GDM1 (cell line): ENCODE data around the gene ALOX5AP.

Experiments
- DNase-seq: peaks from one replicate; lab custom pipeline; 2025; lab: John Stamatoyannopoulos, UW

ALOX5AP gene

GRCh38 chr13:30762643-30763042 is 27.3 kb downstream of the ALOX5AP start:
- DNase-seq = no peak

DNA sequence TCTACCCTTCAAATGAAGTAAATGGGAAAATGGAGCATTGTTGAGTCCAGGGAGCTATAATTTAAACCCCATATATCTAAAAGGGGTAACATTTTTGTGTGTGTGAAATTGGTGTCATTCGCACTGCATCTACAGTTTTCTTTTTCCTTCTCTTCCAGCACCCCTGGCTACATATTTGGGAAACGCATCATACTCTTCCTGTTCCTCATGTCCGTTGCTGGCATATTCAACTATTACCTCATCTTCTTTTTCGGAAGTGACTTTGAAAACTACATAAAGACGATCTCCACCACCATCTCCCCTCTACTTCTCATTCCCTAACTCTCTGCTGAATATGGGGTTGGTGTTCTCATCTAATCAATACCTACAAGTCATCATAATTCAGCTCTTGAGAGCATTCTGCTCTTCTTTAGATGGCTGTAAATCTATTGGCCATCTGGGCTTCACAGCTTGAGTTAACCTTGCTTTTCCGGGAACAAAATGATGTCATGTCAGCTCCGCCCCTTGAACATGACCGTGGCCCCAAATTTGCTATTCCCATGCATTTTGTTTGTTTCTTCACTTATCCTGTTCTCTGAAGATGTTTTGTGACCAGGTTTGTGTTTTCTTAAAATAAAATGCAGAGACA is 28.6 kb downstream of the ALOX5AP start:
- DNase-seq = no peak

GRCh38 chr13:30766231-30766630 is 30.9 kb downstream of the ALOX5AP start:
- DNase-seq = no peak

DNA sequence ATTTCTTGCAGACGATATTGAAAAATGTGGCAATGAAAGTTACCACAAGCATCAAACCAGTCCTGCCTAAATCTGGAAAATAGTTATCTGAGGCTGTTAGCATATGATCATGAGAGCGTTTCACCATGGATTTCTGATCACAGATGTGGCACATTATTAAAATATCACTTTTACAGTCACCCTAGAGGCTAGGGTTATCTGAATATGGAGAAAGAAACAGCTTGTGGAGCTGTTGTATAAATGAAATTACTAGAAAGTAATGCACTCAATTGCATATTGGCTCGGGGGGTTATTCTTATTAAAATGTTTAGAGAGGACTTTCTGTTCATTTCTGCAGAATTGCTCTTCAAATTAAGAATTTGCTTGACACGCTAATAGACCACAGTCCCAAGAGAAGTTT is 35.6 kb downstream of the ALOX5AP start:
- DNase-seq = no peak

- no peak for DNase-seq
Measured at GRCh38 chr13:30773561-30773960, 38.2 kb downstream of the ALOX5AP start.

DNA sequence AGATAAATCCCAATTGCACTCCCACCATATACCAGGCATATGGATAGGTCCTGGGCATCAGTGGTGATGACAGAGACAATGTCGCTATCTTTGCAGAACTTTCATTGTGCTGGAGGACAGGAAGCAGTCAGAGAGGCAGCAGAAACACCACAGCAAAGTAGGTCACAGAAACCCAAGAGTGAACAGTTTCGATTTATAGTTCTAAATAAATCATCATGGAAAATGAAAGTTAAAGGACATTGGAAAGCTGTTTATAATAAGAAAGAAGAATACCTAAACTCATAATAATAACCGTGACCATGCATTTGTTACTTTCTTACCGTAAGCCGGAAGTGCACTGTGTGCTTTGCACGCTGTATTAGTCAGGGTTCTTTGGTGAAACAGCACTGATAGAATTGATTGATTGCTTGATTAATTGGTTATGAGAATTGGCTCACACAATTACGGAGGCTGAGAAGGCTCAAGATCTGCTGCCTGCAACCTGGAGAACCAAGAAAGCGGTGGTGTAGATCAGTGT is 38.9 kb downstream of the ALOX5AP start:
- DNase-seq = no peak

- no peak for DNase-seq
Measured at GRCh38 chr13:30776661-30777060, 41.3 kb downstream of the ALOX5AP start.

- no peak for DNase-seq
Measured at GRCh38 chr13:30779016-30779415, 43.7 kb downstream of the ALOX5AP start.

DNA sequence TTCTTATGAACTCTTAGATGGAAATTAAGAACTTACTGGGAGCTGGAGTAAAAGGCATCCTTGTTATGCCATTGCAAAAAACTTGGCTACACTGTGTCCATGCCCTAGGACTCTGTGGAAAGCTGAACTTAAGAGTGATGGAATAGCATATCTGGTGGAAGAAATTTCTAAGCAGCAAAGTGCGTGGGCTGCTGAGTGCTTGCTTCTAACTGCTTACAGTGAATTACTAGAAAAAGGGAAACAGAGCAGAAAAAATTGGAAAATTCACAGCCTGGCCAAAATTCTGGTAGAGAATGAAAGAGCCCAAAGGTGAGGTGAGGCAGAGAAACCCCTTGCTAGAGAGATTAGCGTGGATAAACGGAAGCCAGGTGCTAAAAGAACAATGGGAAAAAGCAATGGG is 44.3 kb downstream of the ALOX5AP start:
- no peak for DNase-seq

DNA sequence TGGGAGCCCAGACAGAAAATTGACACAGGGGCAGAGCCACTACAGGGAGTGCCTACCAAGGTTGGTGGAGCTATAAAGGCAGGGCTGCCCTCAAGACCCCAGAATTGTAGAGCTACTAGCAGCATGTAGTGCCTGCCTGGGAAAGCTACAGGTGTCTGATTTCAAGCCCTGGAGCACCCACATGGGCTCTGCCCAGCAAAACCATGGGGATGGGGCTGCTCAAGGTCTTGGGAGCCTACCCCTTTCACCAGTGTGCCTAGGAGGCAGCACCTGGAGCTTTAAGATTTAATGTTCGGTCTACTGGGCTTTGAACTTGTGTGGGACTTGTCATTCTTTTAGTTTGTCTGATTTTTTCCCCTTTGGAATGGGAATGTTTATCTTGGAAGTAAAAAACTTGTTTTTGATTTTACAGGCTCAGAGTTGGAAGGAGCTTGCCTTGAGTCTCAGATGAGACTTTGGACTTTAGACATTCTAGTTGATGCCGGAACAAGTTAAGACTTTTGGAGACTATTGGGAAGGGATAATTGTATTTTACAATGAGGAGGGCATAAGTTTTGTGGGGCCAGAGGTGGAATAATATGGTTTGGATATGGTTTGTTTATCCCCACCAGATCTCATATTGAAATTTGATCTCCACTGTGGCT is 45.1 kb downstream of the ALOX5AP start:
- no peak for DNase-seq

DNA sequence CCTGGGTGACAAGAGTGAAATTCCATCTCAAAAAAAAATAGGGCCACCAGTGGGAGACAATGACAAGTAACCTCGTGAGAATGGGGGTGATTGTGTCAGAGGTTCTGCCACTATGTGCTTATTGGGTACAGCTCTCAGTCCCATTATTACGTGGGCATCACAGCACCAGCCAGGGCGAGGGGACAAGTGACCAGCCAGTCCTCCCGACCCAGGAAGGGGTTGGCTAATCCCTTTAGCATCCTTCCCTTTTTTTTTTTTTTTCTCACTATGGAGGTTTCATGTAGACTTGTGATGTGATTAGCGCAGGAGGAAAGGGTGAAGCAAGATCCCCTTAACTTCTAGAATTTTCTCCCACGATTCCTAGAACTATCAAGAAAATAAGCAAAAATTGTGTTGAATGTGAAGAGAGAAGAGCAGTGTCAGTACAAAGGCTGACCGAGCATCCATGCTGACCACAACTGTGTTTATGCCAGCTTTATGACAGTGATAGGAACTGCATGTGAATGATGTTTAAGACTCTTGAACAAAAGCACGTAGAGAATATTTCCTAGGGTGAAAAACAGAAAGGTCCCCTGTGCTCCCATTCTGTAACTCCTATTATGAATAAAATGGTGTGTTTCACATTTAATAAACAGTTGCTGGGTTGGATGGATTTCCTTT is 50.0 kb downstream of the ALOX5AP start:
- DNase-seq = no peak

- no peak for DNase-seq
Measured at GRCh38 chr13:30786648-30787047, 51.3 kb downstream of the ALOX5AP start.

- DNase-seq = no peak
Measured at GRCh38 chr13:30787738-30788525, 52.6 kb downstream of the ALOX5AP start.

GRCh38 chr13:30789166-30789862 is 54.0 kb downstream of the ALOX5AP start:
- DNase-seq = no peak

DNA sequence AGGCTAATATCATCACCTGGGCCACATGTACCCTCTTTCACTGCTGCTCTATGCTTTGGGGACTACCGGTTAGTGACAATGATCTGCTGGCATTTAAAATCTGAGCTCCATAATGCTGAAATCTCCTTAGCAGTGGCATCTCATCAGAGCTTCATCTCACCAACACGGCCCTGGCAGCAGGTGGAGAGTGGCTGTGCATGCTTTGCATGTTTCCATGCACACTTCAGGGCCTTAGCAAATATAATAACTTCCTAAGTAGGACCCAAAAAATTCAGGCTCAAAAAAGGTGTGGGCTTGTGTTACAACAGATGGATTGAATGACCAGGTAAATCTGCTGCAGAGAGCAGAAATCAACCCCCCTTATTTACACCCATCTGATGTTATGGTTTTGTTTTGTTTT is 55.2 kb downstream of the ALOX5AP start:
- DNase-seq = no peak

DNA sequence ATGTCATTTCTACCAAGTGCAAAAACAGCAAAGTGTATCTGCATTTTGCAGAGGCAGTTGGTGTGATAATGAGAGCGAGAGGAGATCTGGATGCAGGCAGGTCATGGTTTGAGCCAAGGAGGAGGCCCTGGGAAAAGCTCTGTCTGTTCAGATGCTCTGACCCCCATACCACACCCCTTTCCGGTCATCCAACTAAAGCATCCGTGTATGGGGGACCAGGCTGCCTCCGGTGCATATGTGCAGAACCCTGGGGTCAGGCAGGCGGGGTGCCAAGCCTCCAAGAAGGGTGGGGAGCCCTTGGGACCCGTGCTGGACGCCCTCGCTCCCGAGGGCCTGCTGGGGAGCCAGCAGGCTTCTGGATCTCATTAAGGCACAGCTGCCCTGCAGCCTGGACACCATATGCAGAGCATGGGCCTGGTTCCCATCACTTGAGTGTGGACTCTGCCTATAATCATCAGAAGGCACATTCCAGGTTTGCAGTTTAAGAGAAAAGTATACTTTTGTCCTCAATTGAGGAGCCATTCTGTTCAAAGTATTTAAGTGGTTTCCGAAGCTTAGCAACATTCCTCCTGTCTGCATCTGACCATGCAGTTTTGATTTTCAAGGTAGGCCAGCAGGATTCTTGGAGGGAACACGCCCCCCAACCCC is 56.1 kb downstream of the ALOX5AP start:
- DNase-seq = no peak

DNA sequence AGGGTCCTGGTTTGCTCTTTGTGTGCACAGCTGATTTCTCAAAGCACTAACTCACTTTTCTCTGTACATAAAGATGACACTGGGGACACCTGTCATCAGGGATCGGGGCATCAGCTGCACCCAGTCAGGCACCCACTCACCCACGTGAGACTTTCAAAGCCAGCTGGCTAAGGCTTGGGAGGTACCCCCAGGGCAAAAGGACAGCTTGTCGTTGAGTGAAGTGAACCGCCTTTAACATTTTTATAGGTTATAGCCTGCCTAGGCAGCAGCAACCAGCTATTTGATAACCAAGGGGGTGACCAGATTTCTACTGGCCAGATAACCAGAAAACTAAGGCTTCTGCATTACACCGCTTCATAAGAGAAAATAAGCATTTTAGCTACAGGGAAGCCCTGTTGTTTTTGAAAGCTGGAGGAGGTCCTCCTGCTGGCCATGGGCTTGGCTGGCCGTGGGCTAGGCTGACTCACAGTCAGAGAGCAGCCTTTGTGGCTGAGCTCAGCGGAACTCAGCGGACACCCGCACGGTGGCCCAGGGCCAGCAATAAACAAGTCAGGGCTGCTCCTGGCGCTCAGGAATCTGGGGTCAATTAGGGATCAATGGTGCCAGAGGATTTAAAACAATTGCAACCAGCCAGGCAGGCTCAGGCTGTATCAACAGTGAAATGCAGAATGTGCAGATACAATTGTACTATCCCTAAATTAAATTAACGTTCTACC is 57.1 kb downstream of the ALOX5AP start:
- no peak for DNase-seq

DNA sequence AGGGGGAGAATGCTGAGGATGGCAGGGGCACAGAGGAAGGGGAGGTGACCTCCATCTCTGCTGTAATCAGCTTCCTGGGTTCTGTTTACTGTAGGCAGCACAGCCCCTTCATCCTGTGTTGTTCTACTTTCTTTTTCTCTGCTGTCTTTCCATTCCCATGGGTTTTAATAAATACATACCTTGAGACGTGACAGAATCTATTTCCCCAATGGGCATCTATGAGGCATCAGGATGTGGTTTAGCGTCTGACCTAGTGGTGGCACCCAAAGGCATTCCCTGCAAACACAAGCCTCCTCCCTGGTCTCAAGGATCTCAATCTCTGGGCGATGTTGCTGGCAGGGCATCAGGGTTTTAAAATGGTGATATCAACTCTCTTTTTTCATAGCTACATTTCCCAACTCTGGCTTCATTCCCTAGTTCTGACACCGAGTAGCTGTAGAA is 60.8 kb downstream of the ALOX5AP start:
- no peak for DNase-seq

DNA sequence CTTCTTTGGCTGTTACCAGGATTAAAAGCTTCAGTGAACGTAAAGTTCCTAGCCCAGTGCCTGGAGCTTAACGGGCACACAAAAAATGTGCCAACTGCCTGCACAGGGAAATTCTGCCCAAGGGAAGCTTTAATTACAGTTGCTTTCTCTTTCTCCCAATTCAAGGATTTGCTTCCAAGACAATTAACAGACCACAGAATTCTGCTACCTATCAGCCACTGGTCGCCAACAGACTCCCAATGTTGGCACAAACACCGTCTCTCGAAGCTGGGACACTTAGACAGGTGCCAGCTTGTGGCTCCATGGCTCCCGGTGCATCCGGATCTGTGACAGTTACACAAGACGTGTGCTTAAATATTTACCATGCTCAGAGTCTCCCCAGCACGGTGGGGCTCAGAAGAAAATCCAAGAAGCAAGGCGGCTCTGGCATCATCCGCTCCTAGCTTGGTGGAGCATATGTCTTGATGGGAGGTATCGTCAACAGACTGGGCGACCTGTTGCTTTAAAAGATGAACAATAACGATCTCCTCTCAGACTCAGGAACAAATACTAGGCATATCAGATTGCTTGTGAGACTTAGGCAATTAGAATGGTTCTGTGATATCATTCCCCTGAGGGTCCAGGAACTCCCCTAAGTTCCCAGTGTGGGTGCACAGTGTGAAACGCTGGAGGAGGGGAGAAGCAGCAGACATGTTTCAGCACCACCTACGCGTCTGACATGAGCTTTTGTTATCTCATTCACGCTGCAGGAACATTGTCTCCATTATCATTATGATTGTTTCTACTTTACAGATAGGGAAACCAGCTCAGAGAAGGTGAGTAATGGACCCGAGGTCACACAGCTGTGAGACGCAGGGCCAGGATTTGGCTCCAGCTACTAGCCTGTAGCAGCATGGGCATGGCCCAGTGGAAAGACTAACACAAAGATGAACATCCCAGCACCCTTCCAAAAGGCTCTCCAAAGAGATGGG is 61.6 kb downstream of the ALOX5AP start:
- DNase-seq = no peak
